HCT116 (cell line): Measurements from ENCODE around the gene GLRX. TPM values are rescaled to one million over a fixed set of nuclear protein-coding genes. Genes with fewer than 3 reads are reported as not detected.
A peak's percentile ranks its signal among the peaks of the same experiment; 100 is the strongest.

Source experiments
- ATAC-seq: fragments of 200-7000 bp; cut with Tn5 transposase; 2 replicates; pipeline ENCODE4 v1.9.1; 2020; ENCODE audit warnings: mild to moderate bottlenecking, moderate library complexity
- BruUV-seq: library from RNA; stranded (reverse); fragments of 400-500 nt; replicated peaks from 2 replicates; lab custom pipeline; 2021; lab: Mats Ljungman, UMichigan
- CTCF ChIA-PET: fragments of 300-600 bp; sonication (Branson Sonifier 250); formaldehyde crosslinking; loops from one replicate; lab custom pipeline; 2021; ENCODE audit warnings: antibody characterized with exemption; lab: Charles Lee
- POLR2A ChIA-PET: fragments of 300-600, 350-600 bp; sonication (Branson Sonifier 250); formaldehyde crosslinking; loops from one replicate; lab custom pipeline; 2021; ENCODE audit warnings: antibody characterized with exemption; lab: Charles Lee
- RAD21 ChIA-PET, 2 experiments: fragments of 300-600 bp; sonication (Branson Sonifier 250); formaldehyde crosslinking; loops; one replicate each; lab custom pipeline; 2023; ENCODE audit warnings: low total read pairs in 2 of 2; ENCODE audit not compliant: uncharacterized antibody in 2 of 2, unreplicated experiment in 2 of 2, low non-redundant PET in 1 of 2; lab: Charles Lee
- DNase-seq: peaks from one replicate; pipeline ENCODE4 v3.0.0-alpha.2; 2010; ENCODE audit warnings: low read depth, low spot score
- H2AFZ ChIP-seq: fragments of 200-600 bp; shearing (Covaris generic), sonication (generic); 2 replicates; pipeline ENCODE4 v1.6.1; 2017; ENCODE audit warnings: low read depth, mixed run types, mixed read lengths, antibody characterized with exemption, low read length; ENCODE audit not compliant: poor library complexity, severe bottlenecking
- H3K27ac ChIP-seq: 2 replicates; pipeline ENCODE4 v1.5.1; 2012; ENCODE audit warnings: low read depth, low read length
- H3K27me3 ChIP-seq: fragments of 200-600 bp; sonication (generic); 2 replicates; pipeline ENCODE4 v1.6.1; 2016; ENCODE audit warnings: mixed run types, low read length, mixed read lengths; ENCODE audit not compliant: insufficient read depth
- H3K36me3 ChIP-seq, 2 experiments: fragments of 200-500 bp in 1 of 2; fragments of 200-600 bp in 1 of 2; sonication (Bioruptor generic) in 1 of 2; sonication (generic) in 1 of 2; 2 replicates each; pipeline versions ENCODE4 v1.5.1 to v1.6.1; 2014 to 2016; ENCODE audit warnings: low read length in 2 of 2, inconsistent platforms in 1 of 2, mixed read lengths in 1 of 2, mixed run types in 1 of 2; ENCODE audit not compliant: insufficient read depth in 2 of 2, control insufficient read depth in 1 of 2
- H3K4me1 ChIP-seq, 2 experiments: fragments of 200-600 bp in 1 of 2; sonication (generic) in 1 of 2; 2 replicates each; pipeline versions ENCODE4 v1.5.1 to v1.6.1; 2012 to 2017; ENCODE audit warnings: low read length in 2 of 2, inconsistent platforms in 1 of 2, mild to moderate bottlenecking in 1 of 2, mixed read lengths in 1 of 2, mixed run types in 1 of 2, moderate library complexity in 1 of 2; ENCODE audit not compliant: insufficient read depth in 2 of 2, control insufficient read depth in 1 of 2
- H3K4me2 ChIP-seq: fragments of 200-600 bp; sonication (generic); 2 replicates; pipeline ENCODE4 v1.6.1; 2017; ENCODE audit warnings: mixed run types, low read length, mixed read lengths
- H3K4me3 ChIP-seq, 2 experiments: fragments of 200-600 bp in 1 of 2; sonication (generic) in 1 of 2; replicated peaks in 1 of 2; 2 replicates each; pipeline ENCODE4 v1.5.1; 2011 to 2016; ENCODE audit warnings: low read length in 2 of 2, control low read depth in 1 of 2, low read depth in 1 of 2, mild to moderate bottlenecking in 1 of 2, mixed read lengths in 1 of 2, mixed run types in 1 of 2
- H3K79me2 ChIP-seq: fragments of 200-600 bp; sonication (generic); 2 replicates; pipeline ENCODE4 v1.6.1; 2017; ENCODE audit warnings: mild to moderate bottlenecking, mixed run types, low read length, moderate library complexity, mixed read lengths; ENCODE audit not compliant: insufficient read depth
- H3K9ac ChIP-seq: fragments of 200-600 bp; sonication (generic); 2 replicates; pipeline ENCODE4 v1.6.1; 2016; ENCODE audit warnings: low read length, mixed read lengths
- H3K9me2 ChIP-seq: fragments of 200-600 bp; sonication (generic), shearing (Covaris generic); 2 replicates; pipeline ENCODE4 v1.6.1; 2017; ENCODE audit warnings: mixed run types, mild to moderate bottlenecking, moderate library complexity; ENCODE audit not compliant: insufficient read depth
- H3K9me3 ChIP-seq, 2 experiments: fragments of 200-500 bp in 1 of 2; fragments of 200-600 bp in 1 of 2; sonication (Bioruptor generic) in 1 of 2; sonication (generic) in 1 of 2; 2 replicates each; pipeline ENCODE4 v1.6.1; 2014 to 2017; ENCODE audit warnings: low read length in 2 of 2, mixed read lengths in 2 of 2, inconsistent platforms in 1 of 2, low read depth in 1 of 2, mild to moderate bottlenecking in 1 of 2, mixed run types in 1 of 2, moderate library complexity in 1 of 2; ENCODE audit not compliant: control insufficient read depth in 1 of 2, insufficient read depth in 1 of 2
- H4K20me1 ChIP-seq: fragments of 200-600 bp; sonication (generic), shearing (Covaris generic); 2 replicates; pipeline ENCODE4 v1.6.1; 2017; ENCODE audit warnings: mixed run types, mild to moderate bottlenecking, moderate library complexity; ENCODE audit not compliant: insufficient read depth
- EZH2 ChIP-seq: fragments of 200-600 bp; sonication (generic); IDR thresholded peaks from 2 replicates; pipeline ENCODE4 v1.6.1; 2017; ENCODE audit warnings: antibody characterized with exemption, mixed run types
- EZH2phosphoT487 ChIP-seq: fragments of 200-600 bp; IDR thresholded peaks from 2 replicates; pipeline ENCODE4 v1.6.1; 2018; ENCODE audit warnings: antibody characterized with exemption, borderline replicate concordance
- POLR2AphosphoS5 ChIP-seq: IDR thresholded peaks from 2 replicates; pipeline ENCODE4 v1.6.1; 2011; ENCODE audit warnings: mild to moderate bottlenecking, low read depth, low read length, moderate library complexity
- TCF7L2 ChIP-seq: IDR thresholded peaks from 2 replicates; pipeline ENCODE4 v1.7.0; 2011; ENCODE audit warnings: borderline replicate concordance, inconsistent platforms; ENCODE audit not compliant: insufficient read depth, insufficient read length; ENCODE audit errors: extremely low read depth
- intact Hi-C: fragments of 100-400 bp; cut with micrococcal nuclease; formaldehyde crosslinking; loops from 2 replicates; pipeline ENCODE4 v1.10.0; 2022
- total RNA-seq: library from RNA; stranded (reverse); gene quantifications from one replicate; pipeline ENCODE4 v1.2.1, GENCODE V29; 2021; ENCODE audit not compliant: unreplicated experiment
- TF ChIP-seq, protein P1 (sequence below): IDR thresholded peaks from 2 replicates; pipeline ENCODE4 v1.6.1; 2011; ENCODE audit warnings: mild to moderate bottlenecking, low read length, moderate library complexity; ENCODE audit not compliant: insufficient replicate concordance; ENCODE audit errors: extremely low read depth
- TF ChIP-seq, protein P2 (sequence below): IDR thresholded peaks from 2 replicates; pipeline ENCODE4 v1.6.1; 2012

GLRX gene
- total RNA-seq, 1 experiment from 2014 or later, result 29.3 TPM

DNA sequence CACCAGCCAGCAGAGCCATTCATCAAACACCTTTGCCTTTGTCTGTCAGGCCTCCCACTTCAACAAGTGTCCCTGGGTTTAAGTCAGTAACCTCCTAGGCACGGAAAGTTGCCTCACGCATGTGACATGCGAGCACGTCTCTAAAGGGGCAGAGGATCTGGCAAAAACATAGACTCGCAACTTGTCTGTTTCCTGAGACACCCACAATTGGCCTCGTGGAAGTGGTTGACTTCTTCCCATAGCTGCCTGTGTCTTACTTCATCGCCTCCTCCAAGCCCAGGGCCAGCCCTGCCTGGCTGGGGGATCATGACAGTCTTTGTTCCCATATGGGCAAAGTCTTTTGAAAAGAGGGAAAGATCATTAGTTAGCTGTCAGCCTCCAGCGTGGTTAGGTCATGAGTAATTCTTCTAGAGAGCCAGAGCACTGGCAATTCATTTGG, 35.5 kb upstream of the GLRX start:
- ChIA-PET CTCF (no interaction called here), POLR2A (no interaction called here), RAD21 (no interaction called here)
- no TSS peak for BruUV-seq
- Histone ChIP-seq H4K20me1 (no peaks in the 10 kb centered on the region), H3K4me3 (no peak overlapping the region), H3K36me3 (no peaks in the 10 kb centered on the region), H3K4me2 (peak overlapping the region; percentile 89), H3K27me3 (no peaks in the 10 kb centered on the region), H3K9ac (no peak overlapping the region), H3K9me3 (no peaks in the 10 kb centered on the region), H3K4me1 (peaks cover 6 to 40% of the 10 kb centered on the region in 2 experiments; a peak in 3 of 4 replicates), H3K27ac (no peak overlapping the region), H3K79me2 (no peaks in the 10 kb centered on the region), H3K9me2 (no peaks in the 10 kb centered on the region), H2AFZ (no peak overlapping the region)
- no peak for ATAC-seq
- no peak for DNase-seq
- TF ChIP-seq, protein P1, sequence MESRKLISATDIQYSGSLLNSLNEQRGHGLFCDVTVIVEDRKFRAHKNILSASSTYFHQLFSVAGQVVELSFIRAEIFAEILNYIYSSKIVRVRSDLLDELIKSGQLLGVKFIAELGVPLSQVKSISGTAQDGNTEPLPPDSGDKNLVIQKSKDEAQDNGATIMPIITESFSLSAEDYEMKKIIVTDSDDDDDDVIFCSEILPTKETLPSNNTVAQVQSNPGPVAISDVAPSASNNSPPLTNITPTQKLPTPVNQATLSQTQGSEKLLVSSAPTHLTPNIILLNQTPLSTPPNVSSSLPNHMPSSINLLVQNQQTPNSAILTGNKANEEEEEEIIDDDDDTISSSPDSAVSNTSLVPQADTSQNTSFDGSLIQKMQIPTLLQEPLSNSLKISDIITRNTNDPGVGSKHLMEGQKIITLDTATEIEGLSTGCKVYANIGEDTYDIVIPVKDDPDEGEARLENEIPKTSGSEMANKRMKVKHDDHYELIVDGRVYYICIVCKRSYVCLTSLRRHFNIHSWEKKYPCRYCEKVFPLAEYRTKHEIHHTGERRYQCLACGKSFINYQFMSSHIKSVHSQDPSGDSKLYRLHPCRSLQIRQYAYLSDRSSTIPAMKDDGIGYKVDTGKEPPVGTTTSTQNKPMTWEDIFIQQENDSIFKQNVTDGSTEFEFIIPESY, result no peak
- TF ChIP-seq EZH2, result no peak
- no peak for TF ChIP-seq POLR2AphosphoS5
- TF ChIP-seq EZH2phosphoT487, result no peak
- TF ChIP-seq, protein P2, sequence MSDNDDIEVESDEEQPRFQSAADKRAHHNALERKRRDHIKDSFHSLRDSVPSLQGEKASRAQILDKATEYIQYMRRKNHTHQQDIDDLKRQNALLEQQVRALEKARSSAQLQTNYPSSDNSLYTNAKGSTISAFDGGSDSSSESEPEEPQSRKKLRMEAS, result no peak
- TF ChIP-seq TCF7L2, result no peak
- intact Hi-C loops, result loop anchor here (1.0 kb wide), 2 partner anchors 478 to 743 kb away; no protein-coding TSS in a partner anchor
